H1 (cell line): Measurements from ENCODE around the gene RIT2. TPM values are rescaled to one million over a fixed set of nuclear protein-coding genes. Genes with fewer than 3 reads are reported as not detected.

Experiments
- CTCF ChIA-PET: fragments of 300-600 bp; sonication (Branson Sonifier 250); formaldehyde crosslinking; loops from one replicate; lab custom pipeline; 2021; ENCODE audit not compliant: partially characterized antibody; lab: Charles Lee
- POLR2A ChIA-PET: fragments of 300-600 bp; sonication (Branson Sonifier 250); formaldehyde crosslinking; loops from one replicate; lab custom pipeline; 2021; ENCODE audit warnings: inconsistent platforms; ENCODE audit not compliant: partially characterized antibody; lab: Charles Lee
- DNase-seq, 2 experiments: peaks; one replicate each; pipeline versions ENCODE4 v3.0.0 to v3.0.0-alpha.2; 2010 to 2022; ENCODE audit warnings: low spot score in 2 of 2, low read depth in 1 of 2, mixed read lengths in 1 of 2
- FAIRE-seq: peaks from 2 replicates; lab custom pipeline; 2011; peaks lifted over from hg19 to GRCh38; lab: Jason Lieb, UNC
- H2AFZ ChIP-seq: 2 replicates; pipeline ENCODE4 v1.8.1; 2012; ENCODE audit warnings: low read length, inconsistent platforms
- H2AK5ac ChIP-seq: 2 replicates; pipeline ENCODE4 v1.6.1; 2013; ENCODE audit warnings: low read depth, low read length
- H2BK120ac ChIP-seq: replicated peaks from 2 replicates; pipeline ENCODE3; 2013; ENCODE audit warnings: low read depth, low read length, inconsistent platforms
- H2BK12ac ChIP-seq: 2 replicates; pipeline ENCODE4 v1.6.1; 2013; ENCODE audit warnings: low read depth, low read length
- H2BK15ac ChIP-seq: 2 replicates; pipeline ENCODE4 v1.6.1; 2013; ENCODE audit warnings: low read length
- H2BK20ac ChIP-seq: 2 replicates; pipeline ENCODE4 v1.6.1; 2013; ENCODE audit warnings: low read length
- H2BK5ac ChIP-seq: 2 replicates; pipeline ENCODE4 v1.6.1; 2013; ENCODE audit warnings: low read depth, low read length
- H3K14ac ChIP-seq: 2 replicates; pipeline ENCODE4 v1.6.1; 2013; ENCODE audit warnings: inconsistent platforms; ENCODE audit not compliant: insufficient read length
- H3K18ac ChIP-seq: 2 replicates; pipeline ENCODE4 v1.6.1; 2013; ENCODE audit warnings: low read length; ENCODE audit errors: extremely low read depth
- H3K23ac ChIP-seq: 2 replicates; pipeline ENCODE4 v1.6.1; 2013; ENCODE audit warnings: inconsistent platforms; ENCODE audit not compliant: insufficient read length
- H3K23me2 ChIP-seq: 2 replicates; pipeline ENCODE4 v1.6.1; 2013; ENCODE audit warnings: low read depth, low read length
- H3K27ac ChIP-seq: 2 replicates; pipeline ENCODE4 v1.6.1; 2011; ENCODE audit warnings: low read depth, low read length, inconsistent platforms
- H3K27me3 ChIP-seq, 4 experiments: replicated peaks in 1 of 4; 1 replicate in 1 of 4; 2 replicates in 3 of 4; pipeline versions ENCODE4 v1.6.1 to v1.8.1; 2011 to 2013; ENCODE audit warnings: low read length in 3 of 4, mild to moderate bottlenecking in 3 of 4, inconsistent platforms in 2 of 4, mixed read lengths in 2 of 4, moderate library complexity in 1 of 4; ENCODE audit not compliant: control insufficient read depth in 3 of 4, insufficient read depth in 3 of 4; ENCODE audit errors: extremely low read depth in 1 of 4
- H3K36me3 ChIP-seq, 4 experiments: 2 replicates each; pipeline versions ENCODE4 v1.6.1 to v1.8.1; 2011 to 2013; ENCODE audit warnings: mild to moderate bottlenecking in 4 of 4, low read length in 3 of 4, moderate library complexity in 2 of 4, control low read depth in 1 of 4, inconsistent platforms in 1 of 4; ENCODE audit not compliant: insufficient read depth in 4 of 4, control insufficient read depth in 2 of 4
- H3K4ac ChIP-seq: replicated peaks from 2 replicates; pipeline ENCODE3; 2013; ENCODE audit warnings: low read length, low read depth, mixed read lengths, inconsistent platforms; ENCODE audit not compliant: insufficient read length
- H3K4me1 ChIP-seq, 4 experiments: replicated peaks in 1 of 4; 1 replicate in 1 of 4; 2 replicates in 3 of 4; pipeline versions ENCODE4 v1.6.1 to v1.8.1; 2011 to 2013; ENCODE audit warnings: low read length in 3 of 4, inconsistent platforms in 2 of 4, mixed read lengths in 1 of 4; ENCODE audit not compliant: insufficient read depth in 4 of 4, control insufficient read depth in 3 of 4
- H3K4me2 ChIP-seq, 2 experiments: 2 replicates each; pipeline versions ENCODE4 v1.6.1 to v1.8.1; 2011 to 2013; ENCODE audit warnings: low read depth in 2 of 2, low read length in 2 of 2, control low read depth in 1 of 2, inconsistent platforms in 1 of 2, mild to moderate bottlenecking in 1 of 2; ENCODE audit not compliant: insufficient read depth in 1 of 2
- H3K4me3 ChIP-seq, 4 experiments: fragments of 200-600, 300-600 bp in 1 of 4; sonication (generic), shearing (Covaris generic), sonication (Bioruptor Twin) in 1 of 4; 2 replicates each; pipeline versions ENCODE4 v1.5.1 to v1.8.1; 2011 to 2016; ENCODE audit warnings: low read length in 4 of 4, low read depth in 3 of 4, control low read depth in 2 of 4, inconsistent platforms in 2 of 4, mild to moderate bottlenecking in 2 of 4, mixed read lengths in 1 of 4, moderate library complexity in 1 of 4; ENCODE audit not compliant: insufficient read depth in 2 of 4; ENCODE audit errors: extremely low read depth in 1 of 4
- H3K56ac ChIP-seq: replicated peaks from 2 replicates; pipeline ENCODE3; 2013; ENCODE audit warnings: low read depth, mild to moderate bottlenecking, mixed read lengths, low read length, inconsistent platforms; ENCODE audit not compliant: insufficient read length
- H3K79me1 ChIP-seq: 2 replicates; pipeline ENCODE4 v1.6.1; 2013; ENCODE audit warnings: low read depth, low read length, control low read depth
- H3K79me2 ChIP-seq, 2 experiments: 2 replicates each; pipeline versions ENCODE4 v1.6.1 to v1.8.1; 2012 to 2013; ENCODE audit warnings: low read length in 2 of 2, mild to moderate bottlenecking in 2 of 2, inconsistent platforms in 1 of 2; ENCODE audit not compliant: insufficient read depth in 2 of 2, control insufficient read depth in 1 of 2
- H3K9ac ChIP-seq, 4 experiments: replicated peaks in 1 of 4; 1 replicate in 1 of 4; 2 replicates in 3 of 4; pipeline versions ENCODE4 v1.6.1 to v1.8.1; 2011 to 2013; ENCODE audit warnings: low read depth in 3 of 4, low read length in 3 of 4, control low read depth in 2 of 4, mild to moderate bottlenecking in 2 of 4, moderate library complexity in 2 of 4, inconsistent platforms in 1 of 4; ENCODE audit errors: extremely low read depth in 1 of 4
- H3K9me3 ChIP-seq, 2 experiments: 2 replicates each; pipeline versions ENCODE4 v1.6.1 to v1.8.1; 2012 to 2013; ENCODE audit warnings: mild to moderate bottlenecking in 2 of 2, moderate library complexity in 2 of 2, control low read depth in 1 of 2, inconsistent platforms in 1 of 2, low read depth in 1 of 2, low read length in 1 of 2, mixed read lengths in 1 of 2; ENCODE audit not compliant: insufficient read depth in 2 of 2
- H4K20me1 ChIP-seq, 2 experiments: replicated peaks in 1 of 2; 2 replicates each; pipeline versions ENCODE3 to v1.8.1; 2011 to 2013; ENCODE audit warnings: inconsistent platforms in 2 of 2, low read length in 2 of 2, mild to moderate bottlenecking in 1 of 2; ENCODE audit not compliant: insufficient read depth in 2 of 2, control insufficient read depth in 1 of 2
- H4K5ac ChIP-seq: 2 replicates; pipeline ENCODE4 v1.6.1; 2013; ENCODE audit warnings: low read length, low read depth, mixed read lengths, inconsistent platforms; ENCODE audit not compliant: insufficient read length
- H4K8ac ChIP-seq: 2 replicates; pipeline ENCODE4 v1.8.0; 2013; ENCODE audit warnings: mild to moderate bottlenecking, moderate library complexity, low read length, inconsistent platforms; ENCODE audit not compliant: insufficient read depth; ENCODE audit errors: extremely low read depth
- H4K91ac ChIP-seq: replicated peaks from 2 replicates; pipeline ENCODE3; 2013; ENCODE audit warnings: low read length, mixed read lengths, inconsistent platforms; ENCODE audit not compliant: insufficient read length
- ATF2 ChIP-seq: IDR thresholded peaks from 2 replicates; pipeline ENCODE4 v1.6.1; 2012; ENCODE audit warnings: low read length, inconsistent platforms
- SP4 ChIP-seq: IDR thresholded peaks from 2 replicates; pipeline ENCODE4 v1.6.1; 2012; ENCODE audit warnings: low read length, inconsistent platforms
- WGBS, 2 experiments: shearing (Covaris generic) in 1 of 2; methylation state at CpG; one replicate each; pipeline versions ENCODE4 v1.1.6 to v1.1.7; 2013 to 2015; ENCODE audit warnings: low lambda C conversion rate in 2 of 2, mixed read lengths in 2 of 2, inconsistent platforms in 1 of 2, low coverage in 1 of 2, missing lambda C conversion rate in 1 of 2; ENCODE audit not compliant: insufficient replicate concordance in 2 of 2, insufficient coverage in 1 of 2, insufficient read length in 1 of 2; ENCODE audit errors: extremely low coverage in 1 of 2, missing lambda C conversion rate in 1 of 2; 5-methylcytosine and 5-hydroxymethylcytosine counted together
- polyA plus RNA-seq, 7 experiments: library from polyadenylated mRNA; depleted of rRNA in 3 of 7; stranded (reverse) in 5 of 7; unstranded in 2 of 7; fragments of >200 nt in 5 of 7; fragments of 200-250 nt in 2 of 7; gene quantifications; 1 replicate in 5 of 7; 2 replicates in 1 of 7; 4 replicates in 1 of 7; pipeline versions ENCODE4 v1.2.1 to v1.2.3, GENCODE V29; 2011 to 2013; ENCODE audit warnings: missing spikeins in 2 of 7, mixed read lengths in 2 of 7
- total RNA-seq: library from RNA; stranded (reverse); fragmentation: NEBNext Ultra II Directional; extraction: Animal tissue kit (Norgen Biotek cat#: 25700); gene quantifications from 2 replicates; pipeline ENCODE4 v1.2.1, GENCODE V29; 2021

Gene RIT2
- total and polyA plus RNA-seq, 2 of the 8 experiments (the other 6 are each of a cell fraction or from before 2014, with no cell fraction given): 0.67 to 3.2 TPM

DNA sequence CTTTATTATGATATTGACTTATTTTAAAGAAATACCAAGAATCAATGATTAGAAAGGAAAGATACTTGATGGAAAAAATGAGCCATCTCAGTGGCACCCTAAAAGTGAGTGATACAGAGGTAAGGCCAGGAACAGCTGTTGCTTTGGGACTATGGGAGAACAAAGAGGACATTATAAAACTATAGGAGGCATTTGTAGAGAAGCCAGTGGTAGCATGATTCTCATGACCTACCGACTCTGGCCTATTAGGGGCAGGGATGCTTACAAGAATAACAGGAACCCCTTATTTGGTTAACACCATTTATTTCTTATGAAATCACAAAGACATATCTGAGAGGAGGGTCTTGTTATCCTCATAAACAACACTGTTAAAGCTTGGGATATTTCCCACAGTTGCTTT is 162.2 kb downstream of the RIT2 start:
- FAIRE-seq (no peak), DNase-seq (no peak)
- H3K23me2 ChIP-seq: no peaks in the 10 kb centered on the region
- H4K5ac ChIP-seq: no peak overlapping the region
- no peaks in the 10 kb centered on the region for H3K9me3 ChIP-seq
- H2AFZ ChIP-seq: no peak overlapping the region
- no peaks in the 10 kb centered on the region for H4K20me1 ChIP-seq
- 89% methylated on average over 1 of the region's 1 CpG; no CpG with 5 or more reads in 1 of the 2 experiments for WGBS, 2 experiments
- H3K79me2 ChIP-seq: no peaks in the 10 kb centered on the region
- no peak overlapping the region for H4K91ac ChIP-seq
- H3K14ac ChIP-seq: no peak overlapping the region
- no peak overlapping the region for H3K4me3 ChIP-seq
- no peak overlapping the region for H3K56ac ChIP-seq
- H3K9ac ChIP-seq: no peak overlapping the region
- no peak overlapping the region for H2BK12ac ChIP-seq
- no peaks in the 10 kb centered on the region for H3K79me1 ChIP-seq
- no peak overlapping the region for H2BK20ac ChIP-seq
- no peak overlapping the region for H4K8ac ChIP-seq
- H3K36me3 ChIP-seq: no peaks in the 10 kb centered on the region
- H2BK15ac ChIP-seq: no peak overlapping the region
- H3K4me1 ChIP-seq: no peaks in the 10 kb centered on the region
- H3K4me2 ChIP-seq: no peak overlapping the region
- H2AK5ac ChIP-seq: no peak overlapping the region
- no peak overlapping the region for H3K27ac ChIP-seq
- H2BK120ac ChIP-seq: no peak overlapping the region
- H3K23ac ChIP-seq: no peak overlapping the region
- no peak overlapping the region for H2BK5ac ChIP-seq
- no peak overlapping the region for H3K4ac ChIP-seq
- no peak overlapping the region for H3K18ac ChIP-seq
- CTCF ChIA-PET: no interaction called here
- POLR2A ChIA-PET: no interaction called here
- no peaks in the 10 kb centered on the region for H3K27me3 ChIP-seq
- no peak for TF ChIP-seq SP4
- no peak for TF ChIP-seq ATF2
